NCI-H69 (cell line): ENCODE results near the gene XPO6.

ENCODE experiments used
- DNase-seq: peaks from one replicate; lab custom pipeline; 2025; lab: John Stamatoyannopoulos, UW

XPO6 gene

DNA sequence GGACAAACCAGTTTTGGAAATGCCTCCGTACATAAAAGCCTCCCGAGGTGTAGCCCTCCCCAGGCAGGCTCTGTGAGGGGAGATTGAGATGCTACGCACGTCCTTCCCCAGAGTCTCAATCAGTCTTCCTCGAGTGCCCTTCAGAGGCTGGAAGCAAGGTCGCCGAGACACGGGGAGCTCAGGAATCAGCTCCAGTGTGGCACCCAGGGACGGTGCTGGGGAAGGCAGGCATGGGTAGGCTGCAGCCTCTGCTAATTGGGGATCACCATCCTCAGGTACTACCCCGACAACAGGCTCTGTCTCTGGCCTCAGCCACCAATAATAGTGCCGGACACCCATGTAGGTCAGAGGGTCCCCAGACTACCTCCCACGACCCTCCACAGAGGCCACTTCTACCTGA lies 120.1 kb downstream of the XPO6 start:
- DNase-seq: no peak

- DNase-seq: peak; percentile 29
Measured at GRCh38 chr16:28090646-28091377, 121.0 kb downstream of the XPO6 start.

GRCh38 chr16:28089992-28090365 lies 121.8 kb downstream of the XPO6 start:
- DNase-seq: no peak

DNA sequence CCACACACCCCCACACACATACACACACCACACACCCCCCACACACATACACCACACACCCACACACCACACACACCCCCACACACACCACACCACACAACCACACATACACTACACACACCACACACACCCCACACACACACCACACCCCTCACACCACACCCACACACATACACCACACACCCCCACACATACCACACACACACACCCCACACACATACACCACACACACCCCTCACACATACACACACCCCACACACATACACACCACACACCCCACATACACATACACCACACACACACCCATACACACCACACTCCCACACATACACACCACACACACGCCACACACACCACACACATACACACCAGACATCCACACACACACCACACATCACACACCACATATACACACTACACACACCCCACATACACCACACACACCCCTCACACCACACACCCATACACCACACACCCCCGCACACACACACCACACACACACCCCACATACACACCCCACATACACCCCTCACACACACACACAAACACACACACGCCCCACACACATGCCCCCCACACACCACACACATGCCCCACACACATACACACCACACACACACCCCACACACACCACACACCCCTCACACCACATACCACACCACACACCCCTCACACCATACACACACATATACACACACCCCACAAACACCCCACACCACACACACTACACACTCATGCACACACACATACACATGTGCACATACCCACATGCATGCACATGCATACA lies 122.4 kb downstream of the XPO6 start:
- no peak for DNase-seq

- DNase-seq: no peak
Measured at GRCh38 chr16:28087675-28088300, 124.0 kb downstream of the XPO6 start.

GRCh38 chr16:28087140-28087660 lies 124.6 kb downstream of the XPO6 start:
- DNase-seq: no peak

GRCh38 chr16:28086186-28087139 lies 125.3 kb downstream of the XPO6 start:
- DNase-seq: no peak

- DNase-seq: peak; percentile 25
Measured at GRCh38 chr16:28085389-28086171, 126.2 kb downstream of the XPO6 start.

- no peak for DNase-seq
Measured at GRCh38 chr16:28084209-28084608, 127.6 kb downstream of the XPO6 start.

DNA sequence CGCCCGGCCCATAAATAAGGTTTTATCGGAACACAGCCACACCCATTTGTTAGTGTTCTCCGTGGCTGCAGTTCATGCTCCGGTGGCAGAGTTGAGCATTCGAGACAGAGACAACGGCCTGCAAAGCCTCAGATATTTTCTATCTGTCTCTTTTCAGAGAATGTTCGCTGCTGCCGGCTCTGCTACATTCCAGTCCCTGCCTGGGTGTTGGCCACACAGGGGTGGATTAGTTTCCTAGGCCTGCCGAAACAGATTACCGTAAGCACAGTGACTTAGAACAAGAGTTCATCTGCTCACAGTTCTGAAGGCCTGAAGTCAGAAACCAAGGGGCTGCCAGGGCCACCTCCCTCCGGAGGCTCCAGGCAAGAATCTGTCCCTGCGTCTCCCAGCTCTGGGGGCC lies 129.1 kb downstream of the XPO6 start:
- no peak for DNase-seq

GRCh38 chr16:28081391-28081968 lies 130.3 kb downstream of the XPO6 start:
- no peak for DNase-seq

DNA sequence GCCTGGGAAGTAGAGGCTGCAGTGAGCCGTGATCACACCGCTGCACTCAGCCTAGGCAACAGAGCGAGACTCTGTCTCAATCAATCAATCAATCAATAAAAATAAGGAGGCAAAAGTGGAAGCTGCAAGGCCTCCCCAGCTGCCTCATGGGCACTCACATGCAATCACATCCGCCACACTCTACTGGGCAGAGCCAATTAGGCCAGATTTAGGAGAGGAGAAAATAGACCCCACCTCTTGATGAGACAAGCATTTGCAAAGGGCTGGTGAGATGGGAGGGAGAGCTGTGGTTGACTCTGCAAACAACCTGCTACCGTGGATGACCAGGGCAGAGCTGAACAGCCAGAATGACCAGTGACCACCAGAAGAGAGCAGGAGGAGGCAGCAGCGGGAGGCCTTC lies 133.5 kb downstream of the XPO6 start:
- no peak for DNase-seq

- no peak for DNase-seq
Measured at GRCh38 chr16:28073836-28074235, 137.9 kb downstream of the XPO6 start.

DNA sequence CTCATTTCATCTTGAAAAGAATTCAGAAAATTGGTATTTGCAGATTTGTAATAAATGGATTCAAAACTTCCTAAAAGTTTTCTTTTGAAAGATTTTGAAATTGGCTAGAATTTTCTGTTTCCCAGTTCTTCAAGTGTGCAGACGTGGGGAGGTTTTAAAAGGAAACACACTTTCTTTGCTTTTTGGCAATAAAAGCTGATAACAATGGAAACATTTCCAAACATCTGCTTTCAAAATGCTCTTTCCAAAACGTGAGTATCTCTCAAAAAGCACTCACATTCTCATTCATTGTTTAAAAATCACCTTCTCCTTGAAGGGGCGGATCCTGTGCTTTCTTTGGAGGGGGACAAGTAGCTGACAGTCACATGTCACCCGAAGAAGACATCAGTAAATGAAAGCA lies 139.7 kb downstream of the XPO6 start:
- DNase-seq: no peak

- no peak for DNase-seq
Measured at GRCh38 chr16:28069971-28070794, 141.6 kb downstream of the XPO6 start.

DNA sequence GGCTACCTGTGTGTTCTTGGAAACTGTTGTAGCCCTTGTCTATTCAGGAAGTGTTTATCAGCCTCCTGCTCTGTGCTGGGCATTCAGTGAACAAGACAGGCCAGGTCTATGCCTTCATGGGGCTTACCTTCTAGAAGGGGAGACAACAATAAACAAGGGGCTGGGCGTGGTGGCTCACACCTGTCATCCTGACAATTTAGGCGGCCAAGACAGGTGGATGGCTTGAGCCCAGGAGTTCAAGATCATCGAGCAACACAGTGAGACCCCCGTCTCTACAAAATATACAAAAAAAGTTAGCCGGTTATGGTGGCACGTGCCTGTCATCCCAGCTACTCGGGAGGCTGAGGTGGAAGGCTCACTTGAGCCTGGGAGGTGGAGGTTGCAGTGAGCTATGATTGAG lies 142.8 kb downstream of the XPO6 start:
- DNase-seq: no peak

GRCh38 chr16:28067604-28068379 lies 144.0 kb downstream of the XPO6 start:
- DNase-seq: no peak

DNA sequence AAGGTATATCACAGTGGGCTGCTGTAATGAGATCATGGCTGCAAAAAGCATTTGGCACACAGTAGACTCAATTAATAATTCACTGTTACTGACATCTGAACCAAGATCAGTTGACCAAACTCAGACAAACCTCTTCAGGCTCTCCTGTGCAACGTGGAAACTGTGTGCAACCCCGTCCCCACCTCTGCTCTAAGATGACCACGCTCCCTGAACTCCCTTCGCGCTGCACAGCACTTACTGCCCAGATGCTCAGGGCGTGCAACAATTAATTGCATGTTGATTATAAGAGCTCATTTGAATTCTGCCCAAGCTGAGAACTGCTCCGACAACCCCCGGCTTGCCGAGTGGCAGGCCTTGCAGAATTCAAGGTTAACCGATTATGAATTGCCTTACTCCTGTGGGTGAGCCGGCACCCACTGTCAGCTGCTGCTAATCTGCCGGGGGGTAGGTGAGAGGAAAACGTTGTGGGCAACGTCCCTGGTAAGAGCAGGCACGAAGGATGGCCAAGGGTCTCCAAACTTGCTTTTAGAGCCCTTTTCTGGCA lies 147.0 kb downstream of the XPO6 start:
- peak; percentile 11 for DNase-seq

GRCh38 chr16:28064150-28064549 lies 147.6 kb downstream of the XPO6 start:
- DNase-seq: no peak
